K562 (cell line): ENCODE measurements around the gene PPFIA3. TPM values are rescaled to one million over a fixed set of nuclear protein-coding genes. Genes with fewer than 3 reads are reported as not detected.
A peak's percentile ranks its signal among the peaks of the same experiment; 100 is the strongest.

ENCODE experiments used
- ARID1B ChIP-seq: fragments of 450-650 bp; IDR thresholded peaks from 2 replicates; pipeline ENCODE4 v1.6.1; 2016; ENCODE audit warnings: antibody characterized with exemption, mild to moderate bottlenecking, inconsistent platforms
- ARID3A ChIP-seq: IDR thresholded peaks from 2 replicates; pipeline ENCODE4 v1.6.1; 2012; ENCODE audit warnings: low read depth, low read length, improper control_type of control experiment, borderline replicate concordance
- CC2D1A ChIP-seq: fragments of 450-650 bp; IDR thresholded peaks from 2 replicates; pipeline ENCODE4 v1.6.1; 2017; ENCODE audit warnings: mild to moderate bottlenecking
- FOXA1 ChIP-seq: fragments of 450-650 bp; IDR thresholded peaks from 2 replicates; pipeline ENCODE4 v1.6.1; 2016; ENCODE audit warnings: mild to moderate bottlenecking, borderline replicate concordance
- HDAC8 ChIP-seq: fragments of 450-650 bp; IDR thresholded peaks from 2 replicates; pipeline ENCODE4 v1.6.1; 2016; ENCODE audit warnings: mild to moderate bottlenecking, missing genetic modification characterization, moderate library complexity, missing compliant biosample characterization
- HLTF ChIP-seq: fragments of 450-650 bp; IDR thresholded peaks from 2 replicates; pipeline ENCODE4 v1.6.1; 2016
- KDM5B ChIP-seq: fragments of 200-600 bp; sonication (generic); IDR thresholded peaks from 2 replicates; pipeline ENCODE4 v1.6.1; 2012; ENCODE audit warnings: low read depth, mild to moderate bottlenecking, moderate library complexity, low read length, control low read depth, inconsistent platforms; ENCODE audit not compliant: insufficient replicate concordance
- MCM5 ChIP-seq: fragments of 450-650 bp; IDR thresholded peaks from 2 replicates; pipeline ENCODE4 v1.6.1; 2016; ENCODE audit warnings: low read depth
- PHB ChIP-seq: fragments of 250-450 bp; sonication (Bioruptor Pico); IDR thresholded peaks from 2 replicates; pipeline ENCODE4 v1.5.0; 2021
- SETDB1 ChIP-seq: IDR thresholded peaks from one replicate; pipeline ENCODE4 v1.6.1; 2012; ENCODE audit warnings: low read length, control low read depth, inconsistent platforms
- ZC3H4 ChIP-seq: sonication (generic); formaldehyde crosslinking; IDR thresholded peaks from 2 replicates; pipeline ENCODE4 v1.9.0; 2021; ENCODE audit warnings: missing genetic modification reagents, borderline replicate concordance
- ZNF263 ChIP-seq: sonication (generic); formaldehyde crosslinking; IDR thresholded peaks from 2 replicates; pipeline ENCODE4 v1.8.0; 2022; ENCODE audit warnings: mild to moderate bottlenecking, missing genetic modification reagents, borderline replicate concordance
- ZNF354B ChIP-seq: fragments of 250-450 bp; sonication (Bioruptor Pico); IDR thresholded peaks from 2 replicates; pipeline ENCODE4 v1.4.0; 2020
- polyA plus RNA-seq, 8 experiments: library from polyadenylated mRNA; depleted of rRNA in 4 of 8; stranded (reverse) in 5 of 8; unstranded in 3 of 8; fragments of >200 nt; fragmentation: Nextera tagmentation in 2 of 8; fragmentation: Illumina TruSeq in 1 of 8; extraction: Ambion mirVana in 2 of 8; extraction: Trizol in 1 of 8; gene quantifications; 2 replicates each; pipeline versions ENCODE4 v1.2.1 to v1.2.3, GENCODE V29; 2011 to 2014; ENCODE audit warnings: inconsistent platforms in 1 of 8, missing spikeins in 1 of 8
- total RNA-seq, 7 experiments: library from RNA; depleted of rRNA in 6 of 7; stranded (reverse); fragments of >200 nt in 6 of 7; fragmentation: Illumina TruSeq in 2 of 7; extraction: Trizol in 2 of 7; gene quantifications; 2 replicates each; pipeline versions ENCODE4 v1.2.1 to v1.2.3, GENCODE V29; 2011 to 2021; ENCODE audit warnings: low replicate concordance in 1 of 7
- TF ChIP-seq, protein P1 (sequence below): sonication (generic); formaldehyde crosslinking; IDR thresholded peaks from 2 replicates; pipeline ENCODE4 v1.8.0; 2022; ENCODE audit warnings: mild to moderate bottlenecking, missing genetic modification reagents
- TF ChIP-seq, protein P2 (sequence below): fragments of 450-650 bp; IDR thresholded peaks from 2 replicates; pipeline ENCODE4 v1.7.1; 2018; ENCODE audit warnings: mild to moderate bottlenecking, low read depth; ENCODE audit not compliant: partially characterized antibody
- TF ChIP-seq, protein P3 (sequence below): fragments of 250-450 bp; sonication (Bioruptor Pico); IDR thresholded peaks from 2 replicates; pipeline ENCODE4 v1.5.0; 2021; ENCODE audit warnings: mild to moderate bottlenecking, borderline replicate concordance

PPFIA3 gene
- total and polyA plus RNA-seq, 9 of the 15 experiments (the other 6 are each of a cell fraction or from before 2014, with no cell fraction given): 0.10 to 53.0 (median 17.6) TPM

DNA sequence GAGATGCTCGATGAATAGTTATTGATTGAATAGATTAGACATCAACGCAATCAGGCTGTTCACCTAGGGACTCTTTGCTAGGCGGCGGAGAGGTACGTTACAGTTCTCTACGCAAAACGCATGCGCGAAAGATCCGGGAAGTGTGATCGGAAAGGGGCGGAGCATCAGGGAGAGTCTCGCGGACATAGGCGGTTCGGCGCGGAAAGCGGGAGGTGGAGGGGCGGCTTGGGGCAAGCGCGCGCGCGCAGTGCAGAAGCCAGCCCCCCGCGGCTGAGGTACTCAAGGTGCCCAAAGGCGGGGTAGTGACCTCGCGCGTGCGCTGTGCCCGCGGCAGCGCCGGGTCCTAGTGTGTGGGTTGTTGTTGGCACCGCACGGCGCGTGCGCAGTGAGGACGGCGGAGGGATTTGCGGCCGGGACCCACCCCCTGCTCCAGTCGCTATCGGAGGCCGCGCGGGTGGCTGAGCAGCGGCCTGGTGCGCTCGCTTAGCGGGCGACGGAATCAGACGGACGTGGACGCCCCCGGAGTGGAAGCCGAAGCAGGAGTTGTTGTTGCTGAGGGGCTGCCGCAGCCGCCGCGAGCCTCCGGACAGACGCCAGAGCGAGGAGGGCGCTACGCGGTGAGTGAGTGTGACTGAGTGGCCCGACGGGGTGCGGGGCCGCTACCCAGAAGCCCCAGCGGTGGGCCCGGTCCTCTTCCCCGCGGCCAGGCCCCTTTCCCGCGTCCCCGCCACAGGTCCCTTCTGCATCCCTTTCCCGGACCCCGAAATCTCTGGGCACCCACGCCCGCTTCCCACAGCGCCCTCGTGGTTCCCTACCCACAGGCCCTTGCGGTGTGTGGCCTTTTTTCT is 34.1 kb upstream of the PPFIA3 start, which contains the start of gene SNRNP70 (continued):
- TF ChIP-seq FOXA1 (no peak), SETDB1 (peak; percentile 56), PHB (CRISPR knock-in tag) (0 out of 2 replicates have a peak, but pooled peaks have one; percentile 28), MCM5 (no peak), HDAC8 (tag) (0 out of 2 replicates have a peak, but pooled peaks have one; percentile 67), ARID3A (no peak), ZC3H4 (no peak), KDM5B (peak; percentile 94), ZNF354B (CRISPR knock-in tag) (no peak), ARID1B (peak; percentile 23; the same call in 1 of the 2 replicates), HLTF (peak; percentile 67; the same call in 1 of the 2 replicates), CC2D1A (no peak), ZNF263 (peak; percentile 44; the same call in 1 of the 2 replicates)
- TF ChIP-seq, protein P1, sequence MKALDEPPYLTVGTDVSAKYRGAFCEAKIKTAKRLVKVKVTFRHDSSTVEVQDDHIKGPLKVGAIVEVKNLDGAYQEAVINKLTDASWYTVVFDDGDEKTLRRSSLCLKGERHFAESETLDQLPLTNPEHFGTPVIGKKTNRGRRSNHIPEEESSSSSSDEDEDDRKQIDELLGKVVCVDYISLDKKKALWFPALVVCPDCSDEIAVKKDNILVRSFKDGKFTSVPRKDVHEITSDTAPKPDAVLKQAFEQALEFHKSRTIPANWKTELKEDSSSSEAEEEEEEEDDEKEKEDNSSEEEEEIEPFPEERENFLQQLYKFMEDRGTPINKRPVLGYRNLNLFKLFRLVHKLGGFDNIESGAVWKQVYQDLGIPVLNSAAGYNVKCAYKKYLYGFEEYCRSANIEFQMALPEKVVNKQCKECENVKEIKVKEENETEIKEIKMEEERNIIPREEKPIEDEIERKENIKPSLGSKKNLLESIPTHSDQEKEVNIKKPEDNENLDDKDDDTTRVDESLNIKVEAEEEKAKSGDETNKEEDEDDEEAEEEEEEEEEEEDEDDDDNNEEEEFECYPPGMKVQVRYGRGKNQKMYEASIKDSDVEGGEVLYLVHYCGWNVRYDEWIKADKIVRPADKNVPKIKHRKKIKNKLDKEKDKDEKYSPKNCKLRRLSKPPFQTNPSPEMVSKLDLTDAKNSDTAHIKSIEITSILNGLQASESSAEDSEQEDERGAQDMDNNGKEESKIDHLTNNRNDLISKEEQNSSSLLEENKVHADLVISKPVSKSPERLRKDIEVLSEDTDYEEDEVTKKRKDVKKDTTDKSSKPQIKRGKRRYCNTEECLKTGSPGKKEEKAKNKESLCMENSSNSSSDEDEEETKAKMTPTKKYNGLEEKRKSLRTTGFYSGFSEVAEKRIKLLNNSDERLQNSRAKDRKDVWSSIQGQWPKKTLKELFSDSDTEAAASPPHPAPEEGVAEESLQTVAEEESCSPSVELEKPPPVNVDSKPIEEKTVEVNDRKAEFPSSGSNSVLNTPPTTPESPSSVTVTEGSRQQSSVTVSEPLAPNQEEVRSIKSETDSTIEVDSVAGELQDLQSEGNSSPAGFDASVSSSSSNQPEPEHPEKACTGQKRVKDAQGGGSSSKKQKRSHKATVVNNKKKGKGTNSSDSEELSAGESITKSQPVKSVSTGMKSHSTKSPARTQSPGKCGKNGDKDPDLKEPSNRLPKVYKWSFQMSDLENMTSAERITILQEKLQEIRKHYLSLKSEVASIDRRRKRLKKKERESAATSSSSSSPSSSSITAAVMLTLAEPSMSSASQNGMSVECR (CRISPR knock-in tag): peak; percentile 94
- TF ChIP-seq, protein P2, sequence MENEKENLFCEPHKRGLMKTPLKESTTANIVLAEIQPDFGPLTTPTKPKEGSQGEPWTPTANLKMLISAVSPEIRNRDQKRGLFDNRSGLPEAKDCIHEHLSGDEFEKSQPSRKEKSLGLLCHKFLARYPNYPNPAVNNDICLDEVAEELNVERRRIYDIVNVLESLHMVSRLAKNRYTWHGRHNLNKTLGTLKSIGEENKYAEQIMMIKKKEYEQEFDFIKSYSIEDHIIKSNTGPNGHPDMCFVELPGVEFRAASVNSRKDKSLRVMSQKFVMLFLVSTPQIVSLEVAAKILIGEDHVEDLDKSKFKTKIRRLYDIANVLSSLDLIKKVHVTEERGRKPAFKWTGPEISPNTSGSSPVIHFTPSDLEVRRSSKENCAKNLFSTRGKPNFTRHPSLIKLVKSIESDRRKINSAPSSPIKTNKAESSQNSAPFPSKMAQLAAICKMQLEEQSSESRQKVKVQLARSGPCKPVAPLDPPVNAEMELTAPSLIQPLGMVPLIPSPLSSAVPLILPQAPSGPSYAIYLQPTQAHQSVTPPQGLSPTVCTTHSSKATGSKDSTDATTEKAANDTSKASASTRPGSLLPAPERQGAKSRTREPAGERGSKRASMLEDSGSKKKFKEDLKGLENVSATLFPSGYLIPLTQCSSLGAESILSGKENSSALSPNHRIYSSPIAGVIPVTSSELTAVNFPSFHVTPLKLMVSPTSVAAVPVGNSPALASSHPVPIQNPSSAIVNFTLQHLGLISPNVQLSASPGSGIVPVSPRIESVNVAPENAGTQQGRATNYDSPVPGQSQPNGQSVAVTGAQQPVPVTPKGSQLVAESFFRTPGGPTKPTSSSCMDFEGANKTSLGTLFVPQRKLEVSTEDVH: peak; percentile 63
- TF ChIP-seq, protein P3, sequence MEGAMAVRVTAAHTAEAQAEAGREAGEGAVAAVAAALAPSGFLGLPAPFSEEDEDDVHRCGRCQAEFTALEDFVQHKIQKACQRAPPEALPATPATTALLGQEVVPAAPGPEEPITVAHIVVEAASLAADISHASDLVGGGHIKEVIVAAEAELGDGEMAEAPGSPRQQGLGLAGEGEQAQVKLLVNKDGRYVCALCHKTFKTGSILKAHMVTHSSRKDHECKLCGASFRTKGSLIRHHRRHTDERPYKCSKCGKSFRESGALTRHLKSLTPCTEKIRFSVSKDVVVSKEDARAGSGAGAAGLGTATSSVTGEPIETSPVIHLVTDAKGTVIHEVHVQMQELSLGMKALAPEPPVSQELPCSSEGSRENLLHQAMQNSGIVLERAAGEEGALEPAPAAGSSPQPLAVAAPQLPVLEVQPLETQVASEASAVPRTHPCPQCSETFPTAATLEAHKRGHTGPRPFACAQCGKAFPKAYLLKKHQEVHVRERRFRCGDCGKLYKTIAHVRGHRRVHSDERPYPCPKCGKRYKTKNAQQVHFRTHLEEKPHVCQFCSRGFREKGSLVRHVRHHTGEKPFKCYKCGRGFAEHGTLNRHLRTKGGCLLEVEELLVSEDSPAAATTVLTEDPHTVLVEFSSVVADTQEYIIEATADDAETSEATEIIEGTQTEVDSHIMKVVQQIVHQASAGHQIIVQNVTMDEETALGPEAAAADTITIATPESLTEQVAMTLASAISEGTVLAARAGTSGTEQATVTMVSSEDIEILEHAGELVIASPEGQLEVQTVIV (CRISPR knock-in tag): no peak
